Limb (tissue), 2 donors: Measurements from ENCODE around the gene GDAP1L1.
"Not testable (repeated sequence)": the region's sequence is repeated elsewhere in the genome, so short reads cannot be mapped to it uniquely, and the experiment has no call there.

Source experiments
- DNase-seq, 2 donors: peaks; one replicate each; pipeline ENCODE4 v3.0.0-alpha.2; 2016; ENCODE audit errors: extremely low spot score in 2 of 2

Gene GDAP1L1

DNA sequence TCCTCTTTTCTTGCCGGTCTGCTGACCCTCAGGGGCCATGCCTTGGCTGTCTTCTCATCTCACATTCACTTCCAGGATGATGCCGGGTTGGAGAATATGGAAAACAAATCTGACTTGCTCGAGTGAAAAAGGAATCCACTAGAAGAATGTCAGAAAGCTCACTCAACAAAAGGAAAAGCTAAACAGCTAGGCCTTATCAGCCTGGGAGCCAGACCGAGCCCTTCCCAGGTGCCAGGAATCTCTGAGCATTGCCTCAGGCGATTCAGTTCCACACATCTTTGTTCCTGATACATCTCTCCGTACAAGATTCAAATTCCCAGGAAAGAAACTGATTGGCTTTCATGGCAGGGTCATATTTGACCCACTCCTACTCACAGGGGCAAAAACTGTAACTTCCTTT lies 27.3 kb upstream of the GDAP1L1 start:
- no peak for DNase-seq

DNA sequence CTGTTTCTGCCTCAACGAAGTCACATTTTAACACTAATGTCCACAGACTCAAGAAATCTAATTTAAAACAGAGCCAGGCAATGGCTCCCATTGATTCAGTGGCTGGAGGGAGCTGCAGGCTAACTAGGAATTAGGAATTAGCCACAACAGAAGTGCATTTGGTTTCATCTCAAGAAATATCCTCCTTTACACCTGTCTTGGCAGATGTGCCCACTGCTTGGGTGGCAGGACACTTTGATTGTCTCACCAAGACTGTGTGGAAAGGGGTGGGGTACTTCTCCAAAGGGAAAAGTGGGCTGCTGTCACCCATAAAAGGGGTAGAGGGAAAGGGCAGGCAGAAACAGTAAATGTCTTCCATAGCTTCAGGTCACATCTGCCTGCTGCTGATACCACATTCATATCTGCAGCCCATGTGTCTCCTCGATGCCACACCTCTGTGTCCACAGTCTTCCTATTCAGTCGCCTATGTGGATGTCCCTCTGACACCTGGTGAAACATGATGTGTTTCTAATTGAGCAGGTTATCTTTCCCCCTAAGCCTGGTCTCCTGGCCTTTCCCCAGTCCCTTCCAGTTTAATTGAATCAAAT lies 25.6 kb upstream of the GDAP1L1 start:
- no peak for DNase-seq

DNA sequence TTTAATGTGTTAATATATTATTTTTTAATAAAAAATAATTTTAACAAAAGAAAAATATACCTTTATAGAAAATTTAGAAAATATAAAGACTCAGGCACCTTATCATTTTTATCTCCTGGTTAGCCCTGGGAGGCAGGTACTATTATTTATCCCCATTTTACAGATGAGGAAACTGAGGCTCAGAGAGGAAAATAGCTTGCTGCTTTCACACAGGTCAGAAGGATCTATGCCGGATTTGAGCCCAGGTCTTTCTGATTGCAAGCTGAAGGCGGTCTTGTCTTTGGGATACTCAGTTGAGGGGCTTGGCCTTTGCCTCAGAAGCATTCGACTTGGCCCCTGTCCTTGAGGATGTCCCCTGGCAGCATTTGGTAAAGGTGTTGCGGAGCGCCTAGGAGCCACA lies 25.1 kb upstream of the GDAP1L1 start:
- no peak for DNase-seq

DNA sequence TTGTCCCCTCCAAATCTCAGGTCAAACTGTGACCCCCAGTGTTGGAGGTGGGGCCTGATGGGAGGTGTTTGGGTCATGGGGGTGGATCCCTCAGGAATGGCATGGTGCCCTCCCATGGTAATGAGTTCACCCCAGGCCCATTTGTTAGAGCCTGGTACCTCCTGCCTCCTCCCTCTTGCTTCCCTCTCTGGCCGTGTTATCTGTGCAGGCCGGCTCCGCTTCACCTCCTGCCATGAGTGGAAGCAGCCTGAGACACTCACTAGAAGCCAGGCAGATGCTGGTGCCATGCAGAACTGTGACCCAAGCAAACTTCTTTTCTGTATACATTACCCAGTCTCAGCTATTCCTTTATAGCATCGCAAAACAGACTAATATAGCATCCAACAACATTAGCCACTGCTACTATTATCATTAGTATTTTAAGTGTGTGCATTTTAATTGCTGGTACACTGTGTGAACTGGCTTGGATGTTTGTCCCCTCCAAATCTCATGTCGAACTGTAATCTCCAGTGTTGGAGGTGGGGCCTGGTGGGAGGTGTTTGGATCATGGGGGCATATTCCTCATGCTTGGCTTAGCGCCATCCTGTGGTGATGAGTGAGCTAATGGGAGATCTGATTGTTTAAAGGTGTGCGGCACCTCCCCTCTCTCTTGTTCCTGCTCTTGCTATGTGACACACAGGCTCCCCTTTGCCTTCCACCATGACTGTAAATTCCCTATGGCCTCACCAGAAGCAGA lies 24.3 kb upstream of the GDAP1L1 start:
- no peak for DNase-seq

DNA sequence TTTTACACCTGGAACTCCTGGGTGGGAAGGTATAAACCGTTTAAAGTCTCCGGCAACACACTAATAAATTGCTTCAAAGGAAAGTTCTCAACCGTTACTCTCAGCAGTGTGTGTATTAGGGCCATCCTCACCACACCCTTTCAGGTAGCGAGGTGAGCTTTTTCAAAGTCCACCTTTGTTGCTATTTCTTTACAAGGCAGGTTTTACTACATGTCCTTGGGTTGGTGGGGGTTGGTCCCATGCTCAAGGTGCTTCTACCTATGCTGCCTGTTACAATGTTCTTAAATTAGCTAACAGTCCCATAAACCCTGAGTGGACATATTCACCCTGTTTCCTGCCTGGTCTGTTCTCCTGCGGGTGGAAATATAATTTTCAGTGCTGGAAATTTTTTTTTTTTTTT lies 23.4 kb upstream of the GDAP1L1 start:
- no peak for DNase-seq

DNA sequence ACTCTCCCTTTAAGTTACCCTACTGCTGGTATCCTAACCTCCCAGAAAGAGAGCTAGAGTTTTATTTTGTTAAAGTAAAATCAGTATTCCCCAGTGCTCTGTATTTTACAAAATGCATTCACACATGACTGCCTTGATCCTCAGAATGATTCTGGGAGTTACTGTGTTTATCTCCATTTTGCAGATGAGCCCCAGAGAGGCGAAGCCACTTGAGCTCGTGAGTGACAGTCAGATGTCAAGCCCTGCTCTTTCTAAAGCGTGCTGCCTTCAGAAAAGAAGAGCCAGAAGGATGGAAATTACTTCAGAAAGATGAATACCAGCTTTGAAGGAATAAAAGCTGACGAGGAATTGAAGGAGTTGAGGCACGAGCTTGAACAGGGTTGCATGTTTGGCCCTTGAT lies 22.5 kb upstream of the GDAP1L1 start:
- no peak for DNase-seq

DNA sequence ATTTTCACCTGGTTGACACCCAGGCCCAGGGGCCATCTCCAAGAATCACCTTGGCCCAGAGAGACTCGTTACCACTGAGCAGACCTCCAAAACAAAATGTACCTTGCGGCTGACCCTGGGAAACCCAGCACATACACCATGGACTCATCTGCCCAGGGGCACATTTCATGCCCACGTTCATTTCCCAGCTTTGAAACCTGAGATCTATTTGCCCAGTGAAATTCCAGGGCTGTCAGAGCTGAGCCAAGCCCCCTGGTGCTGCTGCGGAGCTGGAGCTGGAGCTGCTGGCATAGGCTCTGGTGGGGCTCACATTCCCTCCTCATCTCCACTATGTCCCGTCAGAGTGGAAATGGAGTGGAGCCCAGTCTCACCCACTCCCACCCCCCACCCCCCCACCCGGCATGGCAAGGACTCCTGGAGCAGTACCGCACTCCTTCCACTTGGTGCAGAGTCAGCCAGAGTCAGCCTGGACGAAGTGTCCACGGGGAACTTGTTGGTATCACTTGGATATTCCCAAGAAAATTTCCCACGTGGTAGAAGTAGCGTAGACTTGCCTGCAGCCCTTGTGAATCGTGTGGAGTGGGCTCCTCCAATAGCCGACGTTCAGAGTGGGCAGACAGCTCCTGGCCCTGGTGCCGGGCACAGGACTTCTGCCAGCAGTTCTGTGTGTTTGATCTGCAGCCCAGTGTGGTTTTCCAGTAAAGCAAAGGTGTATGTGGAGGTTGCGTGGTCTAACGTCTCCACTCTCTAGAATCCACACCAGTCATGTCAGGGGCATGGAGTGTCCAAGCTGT lies 18.4 kb upstream of the GDAP1L1 start:
- no peak for DNase-seq

DNA sequence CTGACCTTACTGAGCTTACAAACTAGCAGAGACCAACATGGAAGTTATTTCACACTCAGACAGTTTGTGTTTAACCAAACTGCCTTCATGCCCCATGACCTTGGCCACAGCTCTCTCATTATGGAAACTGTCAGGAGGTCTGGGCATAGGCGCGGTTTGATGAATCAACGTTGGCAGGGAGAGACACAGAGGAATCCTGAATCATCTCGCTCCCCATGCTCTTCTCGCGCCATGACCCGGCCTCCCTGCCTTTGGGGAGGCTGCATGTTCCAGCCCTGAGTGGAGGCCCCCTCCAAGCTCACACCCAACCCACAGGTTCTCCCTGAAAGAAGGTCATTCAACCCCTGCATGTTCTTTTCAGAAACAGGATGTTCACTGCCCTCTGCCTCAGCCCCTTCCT lies 15.9 kb upstream of the GDAP1L1 start:
- DNase-seq, result no peak

DNA sequence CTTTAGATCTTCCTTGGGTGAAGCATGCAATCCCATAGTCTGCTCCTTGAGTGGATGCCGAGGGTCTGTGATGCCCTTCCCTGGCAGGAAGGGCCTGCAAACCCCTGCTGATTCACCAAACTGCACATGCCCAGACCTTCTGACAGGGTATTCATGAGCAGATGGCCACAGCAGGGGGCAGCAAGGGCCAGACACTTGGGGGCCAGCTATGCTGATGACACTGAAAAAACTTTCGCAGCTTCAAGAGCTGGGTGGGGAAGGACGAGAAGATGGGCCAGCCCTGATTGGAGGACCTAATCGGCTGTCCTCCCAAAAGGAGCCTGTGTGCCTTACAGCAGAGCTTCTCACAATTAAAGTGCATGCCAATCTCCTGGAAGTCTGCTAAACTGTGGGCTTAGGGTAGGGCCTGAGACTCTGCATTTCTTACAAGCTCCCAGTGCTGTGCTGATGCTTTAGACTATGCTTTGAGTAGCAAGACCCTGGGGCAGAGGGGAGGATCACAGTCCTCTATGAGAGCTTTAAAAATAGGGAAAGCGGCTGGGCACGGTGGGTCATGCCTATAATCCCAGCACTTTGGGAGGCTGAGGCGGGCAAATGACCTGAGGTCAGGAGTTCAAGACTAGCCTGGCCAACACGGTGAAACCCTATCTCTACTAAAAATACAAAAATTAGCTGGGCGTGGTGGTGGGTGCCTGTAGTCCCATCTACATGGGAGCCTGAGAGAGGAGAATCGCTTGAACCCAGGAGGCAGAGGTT lies 15.2 kb upstream of the GDAP1L1 start:
- DNase-seq, result no peak

DNA sequence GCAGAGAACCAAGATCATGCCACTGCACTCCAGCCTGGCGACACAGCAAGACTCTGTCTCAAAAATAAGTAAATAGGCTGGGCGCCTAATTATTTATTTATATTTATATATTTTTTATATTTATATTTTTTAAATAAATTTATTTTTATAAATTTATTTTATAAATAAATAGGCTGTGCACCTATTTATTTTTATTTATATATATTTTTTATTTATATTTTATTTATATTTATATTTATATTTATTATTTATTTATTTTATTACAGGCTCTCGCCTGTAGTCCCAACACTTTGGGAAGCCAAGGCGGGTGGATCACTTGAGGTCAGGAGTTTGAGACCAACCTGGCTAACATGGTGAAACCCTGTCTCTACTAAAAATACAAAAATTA lies 14.6 kb upstream of the GDAP1L1 start:
- DNase-seq, result not testable (repeated sequence)

DNA sequence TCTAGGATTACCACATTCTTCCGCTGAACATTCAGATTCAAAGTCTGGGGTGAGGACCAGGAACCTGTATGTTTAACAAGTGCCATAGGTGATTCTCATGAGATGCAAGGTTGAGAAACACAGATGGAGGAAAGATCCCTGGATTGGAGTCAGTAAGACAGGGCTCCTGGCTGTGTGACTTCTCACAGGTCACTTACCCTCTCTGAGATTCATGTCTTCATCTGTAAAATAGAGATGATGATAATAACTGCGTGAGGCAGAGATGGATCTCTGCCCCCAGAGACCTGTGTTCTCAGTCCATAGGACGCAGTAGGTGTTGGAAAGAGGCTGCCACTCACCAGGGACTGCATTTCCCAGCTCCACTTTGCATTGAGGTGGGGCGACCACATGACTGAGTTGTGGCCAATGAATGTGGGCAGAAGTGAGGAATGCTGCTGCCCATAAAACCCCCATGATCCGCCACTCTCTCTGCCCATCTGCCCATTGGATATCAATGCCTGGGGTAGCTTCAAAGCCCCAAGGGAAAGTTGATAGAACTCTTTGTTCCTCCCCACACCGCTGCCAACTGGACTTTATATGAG lies 13.6 kb upstream of the GDAP1L1 start:
- DNase-seq, result no peak

DNA sequence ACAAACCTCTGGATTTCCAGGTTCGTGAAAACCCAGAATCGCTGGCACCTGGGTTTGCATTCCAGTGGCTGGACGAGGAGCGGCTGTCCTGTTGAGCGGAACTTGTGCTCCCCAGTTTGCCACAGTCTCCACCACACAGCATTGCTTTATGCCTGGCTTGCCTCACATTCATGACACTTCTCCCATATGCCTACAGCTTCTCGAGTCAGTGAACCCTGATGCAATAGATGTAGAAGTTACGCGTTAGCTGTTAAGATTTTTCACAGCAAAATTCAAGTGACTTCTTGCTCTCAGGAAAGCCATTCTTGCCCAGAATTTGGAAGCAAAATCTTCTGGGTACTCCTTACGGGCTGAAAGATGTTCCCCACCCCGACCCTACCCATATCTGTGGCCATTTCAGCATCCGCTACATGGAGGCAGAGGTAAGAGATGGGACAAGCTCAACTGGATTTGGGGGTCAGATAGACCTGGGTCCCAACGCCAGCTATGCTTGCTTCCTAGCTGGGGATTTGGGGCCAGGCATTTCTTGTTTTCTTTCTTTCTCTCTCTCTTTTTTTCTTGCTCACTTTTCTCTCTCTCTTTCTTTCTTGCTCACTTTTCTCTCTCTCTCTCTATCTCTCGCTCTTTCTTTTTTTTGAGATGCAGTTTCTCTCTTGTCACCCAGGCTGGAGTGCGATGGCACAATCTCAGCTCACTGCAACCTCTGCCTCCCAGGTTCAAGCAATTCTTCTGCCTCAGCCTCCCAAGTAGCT lies 12.4 kb upstream of the GDAP1L1 start:
- no peak for DNase-seq

DNA sequence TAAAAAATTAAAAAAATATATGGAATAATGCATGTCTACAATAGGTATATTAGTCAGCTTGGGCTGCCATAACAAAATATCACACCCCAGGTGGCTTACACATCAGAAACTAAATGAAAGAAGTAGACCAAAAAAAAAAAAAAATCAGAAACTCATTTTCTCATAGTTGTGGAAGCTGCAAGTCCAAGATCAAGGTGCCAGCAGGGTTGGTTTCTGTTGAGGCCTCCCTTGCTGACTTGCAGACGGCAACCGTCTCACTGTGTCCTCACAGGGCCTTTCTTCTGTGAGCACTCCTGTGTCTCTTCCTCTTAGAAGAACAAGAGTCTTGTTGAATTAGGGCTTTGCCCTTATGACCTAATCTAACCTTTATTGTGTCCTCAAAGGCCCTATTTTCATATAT lies 11.4 kb upstream of the GDAP1L1 start:
- DNase-seq, result no peak

DNA sequence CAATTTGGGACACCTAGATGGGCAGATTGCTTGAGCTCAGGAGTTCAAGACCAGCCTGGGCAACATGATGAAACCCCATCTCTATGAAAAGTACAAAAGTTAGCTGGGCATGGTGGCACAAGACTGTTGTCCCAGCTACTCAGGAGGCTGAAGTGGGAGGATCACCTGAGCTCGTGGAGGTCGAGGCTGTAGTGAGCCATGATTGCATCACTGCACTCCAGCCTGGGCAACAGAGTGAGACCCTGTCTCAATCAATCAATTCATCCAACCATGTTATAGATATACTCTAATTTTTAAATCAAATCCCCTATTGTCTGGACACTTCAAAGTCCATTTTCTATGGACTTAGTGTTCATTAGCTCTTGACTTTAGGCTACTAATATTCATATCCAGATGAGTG lies 10.3 kb upstream of the GDAP1L1 start:
- not testable (repeated sequence) for DNase-seq

DNA sequence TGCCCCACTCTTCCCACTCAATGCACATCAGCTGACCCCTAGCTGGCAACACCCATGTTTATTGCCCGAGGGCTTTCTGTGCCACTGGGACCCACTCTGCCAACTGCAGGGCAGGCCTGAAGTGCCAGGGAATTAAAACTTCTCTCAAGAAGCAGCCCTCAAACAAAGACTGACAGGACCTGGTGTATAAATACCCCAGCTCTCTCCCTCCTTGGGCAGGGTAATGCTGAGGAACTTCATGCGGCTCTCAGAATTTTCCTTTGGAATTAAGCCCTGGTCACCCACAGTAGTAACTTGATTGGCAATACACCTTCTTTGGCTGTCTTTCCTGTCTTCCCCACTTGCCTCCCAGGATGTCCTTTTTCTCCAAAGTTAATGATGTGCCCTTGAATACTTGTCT lies 5.3 kb upstream of the GDAP1L1 start:
- DNase-seq, result no peak

DNA sequence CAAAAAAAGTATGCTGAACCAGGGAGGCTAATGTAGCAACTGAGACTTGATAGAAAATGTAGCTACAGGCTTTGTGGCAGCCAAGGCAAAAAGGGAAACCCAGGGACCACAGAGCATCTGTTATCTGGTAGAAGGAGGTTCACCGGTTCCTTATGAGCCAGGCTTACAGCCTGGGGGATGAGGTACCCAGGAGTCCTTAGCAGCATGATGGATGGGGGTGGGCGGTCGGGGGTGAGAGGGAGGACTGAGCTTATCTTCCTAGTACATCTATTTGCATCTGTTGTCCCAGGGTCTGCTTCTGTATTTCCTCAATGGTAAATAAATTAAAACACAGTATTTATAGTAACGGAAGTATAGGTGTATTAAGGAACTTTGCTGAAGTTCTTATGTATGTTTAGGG lies 1.1 kb upstream of the GDAP1L1 start:
- DNase-seq, result no peak

DNA sequence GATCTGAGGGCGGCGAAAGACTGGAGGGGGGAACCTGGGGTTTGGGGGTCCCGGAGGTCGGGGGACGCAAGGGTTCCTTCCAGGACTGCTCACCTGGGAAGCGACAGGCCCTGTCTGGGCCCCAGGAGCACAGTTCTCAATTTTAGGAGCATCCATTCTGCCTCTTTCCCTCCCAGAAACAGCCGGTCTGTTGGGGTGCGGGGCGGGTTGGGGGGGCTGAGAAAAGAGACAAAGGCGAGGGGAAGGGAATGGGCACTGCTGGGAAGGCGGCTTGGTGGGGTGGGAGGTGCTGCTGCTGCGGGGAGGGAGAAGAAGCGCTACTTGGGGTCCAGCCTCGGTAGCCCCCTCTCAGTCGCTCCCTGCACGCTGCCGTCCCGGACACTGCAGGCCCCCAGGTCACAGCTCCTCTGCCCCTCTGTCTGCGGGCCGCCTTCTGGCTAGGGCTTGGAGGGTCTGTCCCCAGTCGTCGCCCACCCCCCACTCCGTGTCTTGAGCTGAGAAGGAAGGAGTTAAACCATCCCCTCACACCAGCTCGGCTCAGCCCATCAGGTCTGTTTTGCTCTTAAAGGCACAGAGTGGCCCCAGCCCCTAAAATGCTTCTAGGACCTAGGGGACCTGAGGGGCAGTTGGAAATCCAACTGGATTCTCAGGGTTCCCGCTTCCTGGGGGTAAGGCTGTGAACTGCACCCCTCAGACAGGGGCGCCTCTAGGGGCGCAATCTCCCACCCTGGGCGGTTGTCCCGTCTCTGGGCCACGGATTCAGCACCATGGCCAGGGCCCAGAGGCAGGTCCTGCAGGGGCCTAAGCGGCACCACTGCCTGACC lies 690 bp downstream of the GDAP1L1 start:
- DNase-seq, result peak in 1 of 2 donors; percentile 76

DNA sequence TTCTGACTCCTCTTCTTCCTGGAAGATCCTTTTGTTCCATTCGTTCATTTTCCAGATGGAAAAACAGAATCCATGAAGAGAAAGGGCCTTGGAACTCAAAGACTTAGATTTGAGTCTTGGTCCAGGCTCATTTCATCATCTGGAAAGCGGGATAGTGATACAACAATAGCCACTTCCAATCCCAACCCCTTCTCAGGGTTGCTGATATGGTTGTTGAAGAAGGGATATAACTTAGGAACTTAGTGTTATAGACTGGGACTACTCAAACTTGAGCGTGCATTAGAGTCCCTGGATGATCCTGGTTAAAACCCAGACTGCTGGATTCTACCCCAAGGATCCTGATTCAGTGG lies 1.3 kb downstream of the GDAP1L1 start:
- peak in 1 of 2 donors; percentile 5 for DNase-seq

DNA sequence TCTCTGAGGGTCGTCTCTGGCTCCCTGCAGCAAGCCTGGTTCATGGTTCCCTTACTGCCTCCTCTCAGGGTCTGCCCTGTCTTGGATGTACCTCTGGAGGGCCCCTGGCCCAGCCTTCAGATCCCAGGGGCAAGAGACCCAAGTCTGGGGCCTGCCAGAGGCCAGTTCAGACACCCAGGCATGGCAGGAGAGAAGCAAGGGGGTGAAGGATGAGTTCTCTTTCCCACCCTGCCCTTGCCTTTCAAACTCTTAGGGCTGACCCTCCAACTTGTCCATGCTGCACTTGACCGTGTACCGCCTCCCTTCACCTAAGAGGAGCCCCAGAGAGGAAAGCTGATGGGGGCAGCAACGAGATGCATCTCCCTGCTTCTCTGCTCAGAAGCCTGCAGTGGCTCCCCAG lies 4.2 kb downstream of the GDAP1L1 start:
- DNase-seq, result no peak

DNA sequence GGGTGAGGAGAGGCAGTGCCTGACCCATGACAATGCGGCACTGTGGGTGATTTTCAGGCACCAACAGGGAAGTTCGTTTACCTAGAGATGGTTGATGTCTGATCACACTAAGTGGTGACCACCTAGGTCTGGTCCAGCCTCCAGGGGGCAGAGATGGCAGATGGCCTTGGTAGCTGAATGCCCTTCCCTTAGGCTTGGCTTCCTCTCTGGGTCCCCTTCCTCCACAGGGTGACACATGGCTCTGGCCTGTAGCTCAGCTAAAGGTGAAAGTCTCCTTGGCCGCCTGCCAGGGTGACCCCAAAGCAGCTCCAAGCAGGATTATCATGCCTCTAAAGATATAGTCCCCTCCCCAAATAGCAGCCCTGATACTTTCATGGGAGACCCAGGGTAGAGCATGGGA lies 6.4 kb downstream of the GDAP1L1 start:
- no peak for DNase-seq
